GM12801 (cell line): ENCODE measurements around the gene SLC3A2.

Experiments
- CTCF ChIP-seq: IDR thresholded peaks from one replicate; pipeline ENCODE4 v1.5.1; 2011; ENCODE audit warnings: control low read depth; ENCODE audit not compliant: insufficient read length; ENCODE audit errors: extremely low read depth

SLC3A2 gene

DNA sequence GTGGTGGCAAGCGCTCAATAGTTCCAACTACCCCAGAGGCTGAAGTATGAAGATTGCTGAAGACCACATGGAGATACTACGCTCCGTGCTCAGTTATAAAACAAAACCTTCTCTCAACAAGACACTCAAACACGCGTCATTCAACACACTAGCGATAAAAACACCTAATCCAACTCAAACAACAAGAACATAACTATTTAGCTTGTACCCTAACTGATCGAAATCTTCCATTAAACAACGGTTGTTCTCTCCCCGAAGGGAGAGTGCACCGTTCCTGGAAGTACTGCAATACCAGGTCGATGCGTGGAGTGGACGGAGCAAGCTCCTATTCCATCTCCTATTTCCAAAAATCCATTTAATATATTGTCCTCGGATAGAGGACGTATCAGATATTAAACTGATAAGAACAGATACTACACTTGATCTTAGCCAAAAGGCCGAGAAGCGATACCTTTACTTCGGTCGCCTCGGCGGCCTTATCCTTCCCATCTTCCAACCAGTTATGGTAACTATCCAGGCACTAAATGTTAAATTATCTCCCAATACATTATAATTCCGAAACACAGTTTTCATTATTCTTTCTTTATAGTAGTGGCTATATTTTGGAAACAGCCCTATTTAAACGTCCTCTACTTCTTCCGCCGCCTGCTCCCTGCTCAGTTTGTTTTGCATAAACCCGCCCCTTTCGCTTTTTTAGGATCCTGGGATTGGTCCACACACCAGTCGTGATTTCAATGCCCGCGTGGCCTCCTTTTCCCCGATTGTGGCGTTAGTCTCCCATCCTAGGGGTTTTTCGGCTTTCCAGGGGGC lies 39.1 kb upstream of the SLC3A2 start:
- TF ChIP-seq CTCF, result no peak

GRCh38 chr11:62842171-62842741 lies 38.4 kb upstream of the SLC3A2 start:
- TF ChIP-seq CTCF, result no peak

GRCh38 chr11:62843466-62843865 lies 37.2 kb upstream of the SLC3A2 start:
- TF ChIP-seq CTCF, result no peak

DNA sequence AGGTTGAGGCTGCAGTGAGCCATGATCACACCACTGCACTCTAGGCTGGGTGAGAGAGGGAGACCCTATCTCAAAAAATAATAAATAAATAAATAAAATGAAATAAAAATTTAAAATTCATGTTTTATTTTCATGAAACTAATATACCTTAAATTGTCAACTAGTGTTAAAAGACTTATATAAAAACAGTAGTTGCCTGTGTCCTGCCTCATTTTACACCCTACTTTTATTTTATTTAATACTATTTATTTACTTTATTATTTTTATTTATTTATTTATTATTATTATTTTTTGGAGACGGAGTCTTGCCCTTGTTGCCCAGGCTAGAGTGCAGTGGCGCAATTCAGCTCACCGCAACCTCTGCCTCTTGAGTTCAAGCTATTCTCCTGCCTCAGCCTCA lies 36.5 kb upstream of the SLC3A2 start:
- no peak for TF ChIP-seq CTCF

GRCh38 chr11:62846177-62846576 lies 34.5 kb upstream of the SLC3A2 start:
- no peak for TF ChIP-seq CTCF

- TF ChIP-seq CTCF, result no peak
These were observed 32.9 kb upstream of the SLC3A2 start for GRCh38 chr11:62847767-62848314.

DNA sequence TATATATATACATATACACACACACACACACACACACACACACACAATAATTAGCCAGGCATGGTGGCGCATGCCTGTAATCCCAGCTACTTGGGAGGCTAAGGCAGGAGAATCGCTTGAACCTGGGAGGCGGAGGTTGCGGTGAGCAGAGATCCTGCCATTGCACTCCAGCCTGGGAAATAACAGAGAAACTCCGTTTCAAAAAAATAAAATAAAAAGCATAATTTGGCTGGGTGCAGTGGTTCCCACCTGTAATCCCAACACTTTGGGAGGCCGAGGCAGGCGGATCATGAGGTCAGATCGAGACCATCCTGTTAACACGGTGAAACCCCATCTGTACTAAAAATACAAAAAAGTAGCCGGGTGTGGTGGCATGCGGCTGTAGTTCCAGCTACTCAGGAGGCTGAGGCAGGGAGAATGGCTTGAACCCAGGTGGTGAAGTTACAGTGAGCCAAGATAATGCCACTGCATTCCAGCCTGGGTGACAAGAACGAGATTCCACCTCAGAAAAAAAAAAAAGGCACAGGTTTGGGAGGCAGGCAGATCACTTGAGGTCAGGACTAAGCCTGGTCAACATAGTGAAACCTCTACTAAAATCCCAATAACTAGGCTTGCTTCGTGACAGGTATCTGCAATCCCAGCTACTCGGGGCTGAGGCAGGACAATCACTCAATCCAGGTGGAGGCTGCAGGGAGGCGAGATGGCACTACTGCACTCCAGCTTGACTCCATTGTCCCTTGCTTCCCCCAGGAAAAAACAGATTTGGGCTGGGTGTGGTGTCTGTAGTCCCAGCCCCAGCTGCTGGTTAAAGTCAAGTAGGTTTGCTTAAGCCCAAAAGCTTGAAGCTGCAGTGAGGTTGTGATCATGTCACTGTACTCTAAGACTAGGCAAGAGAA lies 29.5 kb upstream of the SLC3A2 start:
- TF ChIP-seq CTCF, result no peak
